ENCODE data around the gene MYCBP. TPM values are rescaled to one million over a fixed set of nuclear protein-coding genes. Genes with fewer than 3 reads are reported as not detected.

MYCBP gene, protein sequence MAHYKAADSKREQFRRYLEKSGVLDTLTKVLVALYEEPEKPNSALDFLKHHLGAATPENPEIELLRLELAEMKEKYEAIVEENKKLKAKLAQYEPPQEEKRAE
- total RNA-seq: 10 to 100 TPM; 10.7 to 38.7 (median 17.7) TPM

DNA sequence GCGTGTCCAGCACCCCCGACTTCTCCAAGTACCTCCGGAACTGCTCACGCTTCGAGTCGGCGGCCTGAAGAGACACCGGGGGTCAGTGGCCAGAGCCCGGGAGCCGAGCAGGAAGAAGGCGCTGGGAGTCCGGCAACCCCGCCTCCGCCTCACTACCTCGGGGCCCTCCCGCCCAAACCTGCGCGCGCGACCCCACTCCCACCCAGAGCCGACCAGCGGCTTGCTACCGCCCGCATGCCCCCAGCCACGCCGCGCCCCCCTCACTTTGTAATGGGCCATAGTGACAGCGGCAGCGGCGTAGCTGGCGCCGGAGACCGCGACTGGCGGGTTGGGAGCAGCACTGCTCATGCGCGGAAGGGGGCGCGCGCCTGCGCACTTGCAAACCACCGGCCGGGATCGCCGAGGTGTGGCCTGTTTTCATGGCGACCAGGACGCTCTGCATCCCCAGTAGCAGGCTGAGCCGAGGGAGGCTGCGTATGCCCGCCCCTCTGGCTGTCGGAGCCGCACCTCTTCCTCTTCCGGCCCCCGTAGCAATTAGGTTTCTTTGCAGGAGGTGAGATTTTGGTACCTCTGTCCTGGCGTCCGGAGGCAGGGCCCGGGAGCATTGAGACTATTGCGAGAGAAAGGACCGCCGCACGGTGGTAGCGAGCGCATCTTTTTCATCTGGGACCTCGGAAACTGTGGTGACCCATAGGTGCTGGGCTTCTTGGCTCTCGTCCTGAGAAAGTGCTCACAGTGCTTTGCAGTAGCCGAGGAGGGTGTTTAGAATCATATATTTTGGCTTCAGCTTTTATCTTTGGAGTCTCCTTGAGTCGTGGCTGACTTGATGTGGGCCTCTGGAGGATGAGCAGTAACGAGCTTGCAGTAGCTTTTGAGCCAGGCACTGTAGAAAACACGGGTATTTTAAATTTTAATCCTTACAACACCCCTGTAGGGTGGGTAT, at the start of gene MYCBP:
Gene MYCBP, minus strand, starts transcription at position 322 of the 943 bp plus-strand sequence. Its CDS starts 43 bp downstream, at position 279.
- H3K9me3 ChIP-seq: no peaks in the 10 kb centered on the region
- TF ChIP-seq, protein P1, sequence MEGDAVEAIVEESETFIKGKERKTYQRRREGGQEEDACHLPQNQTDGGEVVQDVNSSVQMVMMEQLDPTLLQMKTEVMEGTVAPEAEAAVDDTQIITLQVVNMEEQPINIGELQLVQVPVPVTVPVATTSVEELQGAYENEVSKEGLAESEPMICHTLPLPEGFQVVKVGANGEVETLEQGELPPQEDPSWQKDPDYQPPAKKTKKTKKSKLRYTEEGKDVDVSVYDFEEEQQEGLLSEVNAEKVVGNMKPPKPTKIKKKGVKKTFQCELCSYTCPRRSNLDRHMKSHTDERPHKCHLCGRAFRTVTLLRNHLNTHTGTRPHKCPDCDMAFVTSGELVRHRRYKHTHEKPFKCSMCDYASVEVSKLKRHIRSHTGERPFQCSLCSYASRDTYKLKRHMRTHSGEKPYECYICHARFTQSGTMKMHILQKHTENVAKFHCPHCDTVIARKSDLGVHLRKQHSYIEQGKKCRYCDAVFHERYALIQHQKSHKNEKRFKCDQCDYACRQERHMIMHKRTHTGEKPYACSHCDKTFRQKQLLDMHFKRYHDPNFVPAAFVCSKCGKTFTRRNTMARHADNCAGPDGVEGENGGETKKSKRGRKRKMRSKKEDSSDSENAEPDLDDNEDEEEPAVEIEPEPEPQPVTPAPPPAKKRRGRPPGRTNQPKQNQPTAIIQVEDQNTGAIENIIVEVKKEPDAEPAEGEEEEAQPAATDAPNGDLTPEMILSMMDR (IDR thresholded peaks at IDR 0.05): peak; percentile 9 to 49 (median 26)
- peak; percentile 34 to 49 for TF ChIP-seq POLR2A (IDR thresholded peaks at IDR 0.05)
- intact Hi-C loops (cut with DNase I; ENCODE audit: low total_unique reads): no loop called here
- H3K4me3 ChIP-seq: peak within 1 kb of the TSS; percentile 76 to 87
- no peaks in the 10 kb centered on the region for H3K4me1 ChIP-seq
- DNase-seq: peak; percentile 94 to 97
- no peaks in the 10 kb centered on the region for H3K36me3 ChIP-seq
- H3K27me3 ChIP-seq: no peaks in the 10 kb centered on the region
- peak within 1 kb of the TSS; percentile 60 to 64 for H3K27ac ChIP-seq

DNA sequence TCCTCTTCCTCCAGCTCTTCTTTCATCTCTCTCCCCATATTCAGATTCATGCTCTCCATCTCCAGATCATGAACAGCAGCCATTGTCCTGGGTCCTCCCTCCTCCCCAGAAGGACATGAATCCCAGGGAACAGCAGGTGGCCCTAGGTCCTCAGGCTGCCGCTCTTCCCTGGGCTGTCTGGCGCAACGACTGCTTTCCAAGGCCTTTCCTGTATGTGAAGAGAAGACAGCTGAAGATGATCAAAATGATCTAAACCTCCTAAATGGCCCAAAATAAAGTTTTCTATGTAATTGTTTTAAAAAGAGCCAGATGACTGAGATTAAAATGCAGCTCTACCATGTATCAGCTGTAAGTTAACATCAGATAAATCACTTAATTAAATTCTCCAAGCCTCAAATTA, 46.0 kb upstream of the MYCBP start:
- Histone ChIP-seq H3K27ac (no peak overlapping the region), H3K27me3 (no peaks in the 10 kb centered on the region), H3K9me3 (no peaks in the 10 kb centered on the region), H3K4me1 (no peaks in the 10 kb centered on the region), H3K4me3 (no peak overlapping the region), H3K36me3 (no peaks in the 10 kb centered on the region)
- TF ChIP-seq, protein P1 (IDR thresholded peaks at IDR 0.05): no peak
- no peak for TF ChIP-seq POLR2A (IDR thresholded peaks at IDR 0.05)
- DNase-seq: peak in 1 of 2 donors; percentile 29
- intact Hi-C loops (cut with DNase I; ENCODE audit: low total_unique reads): no loop called here

DNA sequence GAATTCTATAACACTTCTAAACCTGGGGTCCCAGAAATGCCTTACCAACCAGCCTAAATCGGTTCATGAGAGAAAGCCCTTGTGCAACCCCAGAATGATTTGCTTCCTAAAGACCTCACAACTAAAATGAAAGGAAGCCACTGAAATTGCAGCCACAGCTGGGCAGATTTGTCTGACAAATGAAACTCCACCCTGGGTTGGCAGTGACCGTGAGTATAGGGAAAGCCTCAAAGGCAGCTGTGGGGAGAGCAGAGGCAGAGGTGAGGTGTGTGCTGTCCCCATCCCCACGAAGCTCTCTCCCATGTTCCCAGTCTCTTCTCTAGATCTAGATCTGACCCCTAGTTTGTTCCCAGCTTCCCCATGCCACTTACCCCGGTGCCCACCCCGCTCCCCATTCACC, 45.4 kb upstream of the MYCBP start:
- H3K4me1 ChIP-seq: no peaks in the 10 kb centered on the region
- H3K27ac ChIP-seq: no peak overlapping the region
- no peak for TF ChIP-seq POLR2A (IDR thresholded peaks at IDR 0.05)
- TF ChIP-seq, protein P1 (IDR thresholded peaks at IDR 0.05): no peak
- H3K4me3 ChIP-seq: no peak overlapping the region
- H3K27me3 ChIP-seq: no peaks in the 10 kb centered on the region
- no peaks in the 10 kb centered on the region for H3K36me3 ChIP-seq
- no peak for DNase-seq
- H3K9me3 ChIP-seq: no peaks in the 10 kb centered on the region
- intact Hi-C loops (cut with DNase I; ENCODE audit: low total_unique reads): no loop called here

GRCh38 chr1:38917772-38918171, 44.6 kb upstream of the MYCBP start:
- Histone ChIP-seq H3K36me3 (no peaks in the 10 kb centered on the region), H3K4me1 (no peaks in the 10 kb centered on the region), H3K4me3 (no peak overlapping the region), H3K9me3 (no peaks in the 10 kb centered on the region), H3K27me3 (no peaks in the 10 kb centered on the region), H3K27ac (no peak overlapping the region)
- intact Hi-C loops (cut with DNase I; ENCODE audit: low total_unique reads): no loop called here
- no peak for DNase-seq
- no peak for TF ChIP-seq POLR2A (IDR thresholded peaks at IDR 0.05)
- TF ChIP-seq, protein P1 (IDR thresholded peaks at IDR 0.05): no peak

DNA sequence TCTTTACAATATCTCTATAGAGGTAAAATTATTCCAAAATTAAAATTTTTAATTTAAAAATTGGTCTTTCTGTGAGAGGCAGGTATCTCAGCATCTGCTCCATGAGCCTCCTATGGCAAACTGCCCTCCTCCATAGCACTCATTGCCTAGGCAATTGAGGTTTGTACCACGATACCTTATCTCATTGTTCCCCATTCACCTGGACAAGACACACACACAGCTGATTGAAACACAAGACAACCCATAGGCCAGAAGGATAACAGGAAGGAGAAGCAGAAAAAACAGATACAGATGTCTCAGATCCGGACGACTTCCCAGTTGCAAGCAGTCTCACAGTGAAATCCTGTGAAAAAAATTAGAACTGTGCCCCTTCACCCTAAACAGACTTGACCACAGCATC, 44.2 kb upstream of the MYCBP start:
- TF ChIP-seq, protein P1 (IDR thresholded peaks at IDR 0.05): no peak
- no peaks in the 10 kb centered on the region for H3K9me3 ChIP-seq
- DNase-seq: no peak
- H3K27ac ChIP-seq: no peak overlapping the region
- H3K4me1 ChIP-seq: no peaks in the 10 kb centered on the region
- H3K4me3 ChIP-seq: no peak overlapping the region
- intact Hi-C loops (cut with DNase I; ENCODE audit: low total_unique reads): no loop called here
- no peaks in the 10 kb centered on the region for H3K27me3 ChIP-seq
- no peaks in the 10 kb centered on the region for H3K36me3 ChIP-seq

Data from uterus (tissue), 4 donors.